GM21723 (cell line): ENCODE measurements around the gene CDC45.

Experiments
- ATAC-seq: cut with Tn5 transposase; IDR thresholded peaks from one replicate; pipeline ENCODE4 v1.9.1; 2021; ENCODE audit warnings: mild to moderate bottlenecking, moderate library complexity; ENCODE audit not compliant: unreplicated experiment

Gene CDC45

DNA sequence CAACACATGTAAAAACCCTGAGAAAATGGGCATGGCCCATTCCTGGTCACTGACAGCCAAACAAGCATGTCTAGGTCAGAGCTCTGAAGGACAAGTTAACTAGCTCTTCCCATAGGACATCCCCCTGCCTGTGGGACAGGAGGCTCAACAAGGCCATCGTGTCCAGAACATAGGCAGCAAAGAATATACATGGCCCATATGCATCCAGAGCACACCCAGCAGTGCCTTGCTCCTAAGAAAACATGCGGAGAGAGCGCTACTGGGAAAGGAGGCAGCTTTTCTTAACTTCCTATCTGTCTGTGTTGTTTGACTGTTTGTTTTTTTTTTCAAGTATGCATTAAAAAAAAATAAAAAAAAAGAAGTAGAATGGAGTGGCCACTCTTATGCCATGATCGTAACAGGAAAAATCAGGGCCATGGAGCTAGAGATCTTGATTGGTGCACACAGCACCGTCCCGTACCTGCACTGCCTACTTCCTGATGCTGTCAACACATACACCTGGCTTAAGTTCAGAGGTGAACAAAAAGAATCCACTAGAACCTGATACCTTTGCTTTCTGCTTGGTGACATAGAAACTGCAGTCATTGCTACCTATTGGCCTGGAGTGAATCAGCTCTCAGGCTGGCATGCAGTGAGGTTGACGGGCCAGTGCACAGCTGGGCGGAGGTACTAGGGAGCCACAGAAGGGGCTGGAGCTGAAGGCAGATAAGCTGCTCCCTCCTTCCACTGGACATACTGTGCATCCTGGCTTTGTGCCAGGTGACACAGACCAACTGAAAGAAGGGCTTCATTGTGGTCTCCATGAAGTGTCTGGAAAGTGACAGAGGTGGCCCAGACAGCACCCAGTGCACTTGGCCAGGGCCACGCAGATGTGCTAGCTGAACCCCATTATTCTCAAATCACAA is 12.6 kb upstream of the CDC45 start:
- no peak for ATAC-seq

DNA sequence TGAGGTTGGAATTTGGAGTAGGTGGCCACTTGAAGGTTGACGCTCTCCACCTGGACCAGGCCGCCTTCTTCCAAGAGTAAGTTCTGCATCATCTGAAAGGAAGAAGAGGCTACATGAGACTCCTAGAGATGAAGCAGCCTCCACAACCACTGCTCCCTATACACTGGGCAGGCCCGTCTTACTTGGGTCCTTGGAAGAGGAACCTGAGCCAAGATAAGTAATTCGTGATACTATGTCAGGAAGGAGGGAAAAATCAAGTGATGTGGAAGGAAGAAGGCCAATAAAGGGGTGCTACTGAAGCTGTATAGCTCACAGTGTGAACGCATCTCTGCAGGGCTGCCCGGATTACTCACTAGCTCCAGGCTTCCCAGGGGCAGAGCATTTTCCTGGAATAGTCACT is 11.8 kb upstream of the CDC45 start:
- no peak for ATAC-seq

DNA sequence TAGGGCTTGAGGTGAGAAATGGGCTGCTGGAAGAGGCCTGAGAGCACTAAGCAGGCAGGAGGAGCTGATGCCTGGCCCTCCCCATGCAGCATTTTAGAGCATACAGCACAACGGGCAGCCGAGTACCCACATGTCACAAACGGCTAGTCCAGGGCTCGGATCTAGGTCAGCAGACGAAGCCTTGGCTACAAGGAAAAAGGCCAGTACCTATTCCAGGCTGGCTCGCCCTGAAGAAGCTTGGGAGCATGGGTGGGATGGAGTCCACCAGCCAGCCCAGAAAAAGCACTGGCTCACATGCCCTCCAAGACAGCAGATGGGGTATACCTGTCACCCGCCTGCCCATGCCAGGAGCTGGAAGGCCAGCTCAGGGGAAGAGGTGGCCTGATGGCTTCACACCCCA is 10.3 kb upstream of the CDC45 start:
- ATAC-seq, result no peak

DNA sequence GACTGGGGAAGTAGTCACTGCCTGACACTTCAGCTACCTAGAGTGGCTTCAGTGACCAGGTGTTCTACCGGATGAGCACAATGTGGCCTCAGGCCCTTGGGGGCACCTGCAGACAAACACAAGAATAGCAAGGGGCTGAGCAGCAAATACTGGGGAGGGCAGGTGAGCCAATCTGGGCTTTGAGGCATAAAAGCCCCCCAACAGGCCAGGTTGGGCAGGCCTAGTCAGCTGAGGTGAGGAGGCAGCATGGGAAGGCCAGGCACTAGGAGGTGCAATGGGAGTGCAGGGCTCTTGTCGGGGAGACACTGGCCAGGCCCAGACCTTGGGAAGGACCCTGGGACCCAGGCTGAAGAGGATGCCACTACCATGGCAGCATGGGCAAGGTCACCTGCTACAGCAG is 9.7 kb upstream of the CDC45 start:
- ATAC-seq, result no peak

DNA sequence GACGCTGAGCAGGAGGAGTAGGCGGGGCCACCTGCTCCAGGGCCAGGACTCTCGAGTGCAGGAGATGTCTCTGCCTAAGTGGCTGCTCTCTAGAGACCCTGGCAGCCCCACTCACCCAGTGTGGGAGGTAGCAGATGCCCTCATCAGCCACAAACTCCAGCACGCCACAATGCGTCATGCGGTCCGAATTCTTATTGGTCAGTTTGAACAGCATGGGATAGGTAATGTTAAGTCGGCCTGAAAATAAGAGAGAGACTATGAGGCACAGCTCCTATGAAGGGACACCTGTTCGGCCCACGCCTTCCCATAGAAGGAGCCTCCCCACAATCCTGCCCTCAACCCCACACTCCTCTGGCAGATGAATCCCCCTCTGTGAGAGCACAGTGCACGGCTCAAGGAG is 8.1 kb upstream of the CDC45 start:
- ATAC-seq, result no peak

DNA sequence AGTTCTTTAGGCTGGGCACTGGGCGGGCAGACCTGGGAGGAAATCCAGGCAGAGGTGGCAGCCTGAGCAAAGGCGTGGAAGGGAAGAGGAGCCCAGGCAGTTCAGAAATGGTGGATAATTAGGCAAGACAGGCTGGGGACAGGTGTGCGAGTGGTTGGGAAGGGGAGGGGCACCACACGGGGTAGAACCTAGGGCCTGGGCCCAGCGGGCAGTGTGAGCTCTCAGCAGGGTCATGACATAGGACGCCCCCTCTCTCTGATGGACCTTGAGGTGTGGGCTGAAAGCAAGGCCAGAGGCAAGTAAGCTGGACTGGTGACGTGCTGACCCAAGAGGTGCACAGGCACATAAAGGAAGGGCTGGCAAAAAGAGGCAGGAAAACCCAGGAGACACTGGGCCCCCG is 7.5 kb upstream of the CDC45 start:
- ATAC-seq, result no peak

DNA sequence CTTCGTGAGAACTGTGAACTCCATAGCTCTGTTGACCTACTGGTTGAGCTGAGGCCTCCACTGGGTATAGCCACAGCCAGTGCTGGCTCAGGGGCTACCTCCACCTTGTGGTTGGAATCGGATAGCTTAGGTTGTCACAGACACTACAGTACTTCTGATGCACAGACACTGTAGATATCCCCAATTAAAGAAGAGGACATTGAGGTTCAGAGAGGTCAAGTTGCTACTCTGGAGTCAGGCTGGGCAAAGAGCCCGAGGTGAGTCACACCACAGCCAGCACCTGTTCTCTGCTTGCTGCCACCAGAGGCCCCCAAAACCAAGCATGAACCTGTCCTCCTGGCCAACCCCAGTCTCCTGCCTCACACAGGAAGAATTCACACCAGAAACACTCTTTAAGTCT is 6.1 kb upstream of the CDC45 start:
- ATAC-seq, result no peak

DNA sequence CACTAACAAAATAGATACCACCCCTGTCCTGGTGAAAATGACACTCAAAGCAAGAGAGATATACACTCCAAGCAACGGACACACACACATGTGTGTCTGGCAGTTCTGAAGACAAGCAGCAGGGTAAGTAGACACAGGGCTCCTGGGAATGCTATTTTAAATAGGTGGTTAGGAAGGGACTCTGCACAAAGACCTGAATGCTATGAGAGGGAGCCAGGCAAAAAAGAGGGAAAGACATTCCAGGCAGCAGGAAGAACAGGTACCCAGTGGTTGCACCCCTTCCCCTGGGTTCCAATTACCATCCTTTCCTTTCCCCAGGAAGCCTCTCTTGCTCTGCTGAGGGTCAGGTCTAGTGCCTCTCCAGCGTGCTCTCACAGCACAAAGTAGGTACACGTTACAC is 3.7 kb upstream of the CDC45 start:
- ATAC-seq, result no peak

DNA sequence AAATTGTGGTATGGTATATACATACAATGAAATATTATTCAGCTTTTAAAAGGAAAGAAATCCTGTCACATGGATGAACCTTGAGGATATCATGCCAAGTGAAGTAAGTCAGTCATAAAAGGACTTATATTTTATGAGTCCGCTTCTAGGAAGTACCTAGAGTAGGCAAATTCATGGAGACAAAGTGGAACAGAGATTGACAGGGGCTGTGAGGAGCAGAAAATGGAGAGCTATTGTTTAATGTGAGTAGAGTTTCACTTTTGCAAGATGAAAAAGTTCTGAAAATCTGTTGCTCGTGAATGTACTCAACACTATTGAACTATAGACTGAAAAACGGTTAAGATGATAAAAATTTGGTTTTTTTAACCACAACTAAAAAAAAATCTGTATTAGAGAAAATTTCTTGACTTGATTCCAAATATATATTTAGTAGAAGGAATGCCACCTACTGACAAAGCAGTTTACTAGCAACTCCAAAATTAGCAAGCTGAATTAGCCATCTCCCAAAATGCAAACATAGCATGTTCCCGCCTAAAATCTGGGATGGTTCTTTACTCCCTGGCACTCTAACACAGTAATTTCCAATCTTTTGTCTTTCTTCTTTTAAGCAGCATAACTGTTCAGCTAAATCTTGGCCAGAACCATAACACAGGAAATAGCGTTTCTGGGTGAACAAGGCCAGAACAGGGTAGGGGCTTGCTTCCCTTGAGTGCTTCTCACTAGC is 2.2 kb upstream of the CDC45 start:
- ATAC-seq, result no peak

DNA sequence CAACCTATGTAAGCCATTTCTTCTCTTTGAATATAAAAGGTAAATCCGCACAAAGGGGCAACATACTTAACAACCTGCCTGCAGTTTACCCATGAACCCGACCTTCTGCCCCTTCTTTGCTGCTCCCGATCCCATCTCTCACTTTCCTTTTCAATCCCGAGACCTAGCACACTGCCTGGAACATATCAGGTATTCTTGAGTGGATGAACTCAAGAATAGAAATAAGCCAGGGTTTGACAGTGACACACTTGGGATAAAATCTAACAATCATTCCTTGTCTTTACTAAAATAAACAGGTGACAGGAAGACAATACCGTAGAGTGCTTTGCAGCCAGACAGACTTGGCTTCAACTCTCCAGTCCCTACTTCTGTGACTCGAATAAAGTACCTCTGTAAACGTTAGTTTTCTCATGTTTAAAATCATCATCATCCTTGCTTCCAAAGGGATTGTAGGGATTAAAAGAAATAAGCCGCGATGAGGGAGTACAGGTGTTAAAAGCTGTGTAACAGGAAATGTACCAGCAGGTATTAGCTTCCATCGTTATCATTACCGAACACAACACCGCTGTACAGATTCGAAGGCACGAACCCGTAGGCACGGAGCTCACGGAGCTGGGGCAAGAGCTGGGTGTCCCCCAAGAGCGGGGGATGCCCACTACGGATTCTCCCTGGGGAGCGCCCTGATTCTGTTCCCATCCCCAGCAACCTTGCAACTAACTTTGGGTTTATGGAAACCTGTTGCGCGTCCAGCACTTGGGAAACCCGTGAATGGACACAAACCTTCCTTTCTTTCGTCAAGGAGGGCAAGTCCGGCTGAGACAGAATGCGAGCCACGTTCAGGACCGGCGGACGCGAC is 1.4 kb upstream of the CDC45 start:
- no peak for ATAC-seq

DNA sequence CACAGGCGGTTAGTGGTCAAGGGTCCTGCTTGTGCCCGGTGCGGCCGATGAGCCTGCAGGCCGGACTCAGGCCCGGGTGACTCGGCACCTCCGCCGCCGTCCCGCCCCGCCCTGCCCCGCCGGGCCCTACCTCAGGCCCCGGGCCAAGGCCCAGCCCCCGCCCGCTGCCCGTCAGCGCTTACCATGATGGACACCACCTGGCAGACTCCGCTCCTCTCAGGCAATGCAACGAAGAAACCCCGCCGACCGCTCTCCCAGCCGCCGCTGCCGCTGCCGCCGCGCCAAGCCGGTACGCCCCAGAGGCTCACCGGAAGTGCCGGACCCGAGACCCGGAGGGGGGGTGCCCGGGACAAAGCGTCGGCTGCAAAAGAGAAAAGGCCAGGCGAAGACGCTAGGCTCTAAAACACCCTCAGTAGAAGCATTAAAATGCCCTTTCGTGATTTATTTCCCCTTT is 792 bp upstream of the CDC45 start, which contains the start of gene UFD1:
TSS of gene UFD1 (minus strand) at position 293 of the 454 bp plus-strand sequence. CDS start at position 185, 108 bp downstream.
- ATAC-seq, result peak; percentile 52

DNA sequence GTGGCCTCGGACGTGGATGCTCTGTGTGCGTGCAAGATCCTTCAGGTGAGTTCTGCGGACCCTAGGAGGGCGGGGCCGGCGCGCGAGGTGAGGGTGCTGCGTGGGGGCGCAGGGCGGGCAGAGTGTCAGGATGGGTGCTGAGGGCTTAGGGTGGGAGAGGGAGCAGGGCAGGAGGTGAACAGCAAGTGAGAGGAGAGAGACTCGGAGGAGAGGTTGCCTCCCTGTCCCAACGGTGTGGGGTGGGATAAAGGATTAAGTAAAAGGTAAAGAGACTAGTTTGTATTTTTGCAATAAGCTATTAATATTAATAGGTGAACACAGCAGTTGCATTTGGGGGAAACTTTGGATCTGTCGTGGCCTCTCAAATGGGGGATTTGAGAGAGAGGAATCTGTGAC is 451 bp downstream of the CDC45 start:
- ATAC-seq, result peak; percentile 5

DNA sequence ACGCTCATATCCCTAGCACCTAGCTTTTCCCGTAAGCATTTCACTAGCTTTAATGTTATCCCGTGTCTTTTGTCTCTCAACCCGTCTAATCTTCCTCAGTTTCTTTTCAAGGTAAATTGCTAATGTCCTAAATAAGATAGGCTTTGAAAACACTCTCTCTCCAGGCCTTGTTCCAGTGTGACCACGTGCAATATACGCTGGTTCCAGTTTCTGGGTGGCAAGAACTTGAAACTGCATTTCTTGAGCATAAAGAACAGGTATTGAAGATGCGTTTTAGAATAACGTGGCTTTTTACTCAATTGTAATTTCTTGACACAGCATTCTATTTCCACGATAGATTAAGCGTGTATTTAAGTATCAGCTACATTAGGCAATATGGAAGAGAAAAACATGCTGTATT is 1.1 kb downstream of the CDC45 start:
- no peak for ATAC-seq

DNA sequence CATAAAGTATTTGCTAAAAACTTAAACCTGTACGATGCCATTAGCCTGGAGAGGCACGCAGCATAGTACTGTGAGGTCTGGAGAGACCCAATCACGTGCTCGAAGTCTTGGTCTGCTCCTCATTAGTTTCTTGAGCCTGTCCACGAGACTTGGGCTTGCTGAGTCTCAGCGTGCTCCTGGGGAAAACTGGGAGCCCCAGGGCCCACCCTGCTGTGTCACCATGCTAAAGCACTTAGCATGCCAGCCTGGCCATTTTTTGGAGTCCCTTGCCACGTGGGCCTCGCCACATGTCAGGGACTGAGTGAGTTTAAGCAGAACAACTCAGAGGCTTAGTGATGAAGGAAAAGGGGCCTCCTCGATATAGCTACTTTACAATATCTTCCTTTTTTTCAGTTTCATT is 2.6 kb downstream of the CDC45 start:
- ATAC-seq, result no peak

DNA sequence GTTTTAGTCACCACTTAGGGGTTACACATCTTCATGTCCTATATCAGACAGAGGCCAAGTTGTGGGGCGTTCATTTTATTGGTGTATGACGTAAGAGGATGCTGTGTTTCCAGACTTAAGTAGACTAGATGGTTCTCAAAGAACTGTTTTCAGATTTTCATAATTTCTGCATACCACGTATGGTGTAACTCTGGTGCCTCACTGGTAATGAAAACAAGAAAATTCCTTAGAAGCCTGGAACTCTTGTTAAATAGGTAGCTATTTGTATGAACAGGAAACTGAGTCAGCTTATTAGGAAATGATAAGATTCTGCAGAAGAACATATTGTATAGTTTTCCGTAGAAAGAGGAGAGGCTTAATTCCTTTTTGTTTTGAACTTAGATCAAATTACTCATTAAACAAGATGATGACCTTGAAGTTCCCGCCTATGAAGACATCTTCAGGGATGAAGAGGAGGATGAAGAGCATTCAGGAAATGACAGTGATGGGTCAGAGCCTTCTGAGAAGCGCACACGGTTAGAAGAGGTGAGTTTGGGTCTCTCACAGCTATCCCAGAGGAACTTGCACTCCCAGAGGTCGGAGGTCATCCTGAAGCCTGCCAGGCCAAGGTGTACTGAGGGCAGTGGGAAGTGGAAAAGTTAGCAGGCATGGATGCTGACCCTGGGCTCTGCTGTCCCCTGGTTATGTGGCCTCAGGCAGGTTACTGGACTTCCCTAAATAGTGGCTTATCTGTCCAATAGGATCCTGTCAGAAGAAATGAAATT is 3.9 kb downstream of the CDC45 start:
- ATAC-seq, result no peak

DNA sequence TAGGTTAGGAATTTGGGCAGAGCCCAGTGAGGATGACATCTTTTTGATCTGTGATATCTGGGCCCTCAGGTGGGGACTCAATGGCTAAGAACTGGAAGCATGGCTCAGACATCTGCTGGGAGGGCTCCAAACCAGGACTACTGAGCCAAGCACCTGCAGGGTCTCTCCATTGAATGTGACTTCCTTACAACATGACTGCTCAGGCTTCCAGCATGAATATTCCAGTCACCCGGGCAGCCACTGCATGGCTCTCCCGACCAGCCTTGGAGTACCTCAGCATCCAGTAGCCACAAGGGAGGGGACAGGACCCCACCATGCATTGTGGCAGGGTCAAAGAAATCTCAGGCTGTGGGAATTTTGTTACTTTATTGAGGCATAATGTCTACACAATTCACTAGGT is 8.6 kb downstream of the CDC45 start:
- ATAC-seq, result no peak

DNA sequence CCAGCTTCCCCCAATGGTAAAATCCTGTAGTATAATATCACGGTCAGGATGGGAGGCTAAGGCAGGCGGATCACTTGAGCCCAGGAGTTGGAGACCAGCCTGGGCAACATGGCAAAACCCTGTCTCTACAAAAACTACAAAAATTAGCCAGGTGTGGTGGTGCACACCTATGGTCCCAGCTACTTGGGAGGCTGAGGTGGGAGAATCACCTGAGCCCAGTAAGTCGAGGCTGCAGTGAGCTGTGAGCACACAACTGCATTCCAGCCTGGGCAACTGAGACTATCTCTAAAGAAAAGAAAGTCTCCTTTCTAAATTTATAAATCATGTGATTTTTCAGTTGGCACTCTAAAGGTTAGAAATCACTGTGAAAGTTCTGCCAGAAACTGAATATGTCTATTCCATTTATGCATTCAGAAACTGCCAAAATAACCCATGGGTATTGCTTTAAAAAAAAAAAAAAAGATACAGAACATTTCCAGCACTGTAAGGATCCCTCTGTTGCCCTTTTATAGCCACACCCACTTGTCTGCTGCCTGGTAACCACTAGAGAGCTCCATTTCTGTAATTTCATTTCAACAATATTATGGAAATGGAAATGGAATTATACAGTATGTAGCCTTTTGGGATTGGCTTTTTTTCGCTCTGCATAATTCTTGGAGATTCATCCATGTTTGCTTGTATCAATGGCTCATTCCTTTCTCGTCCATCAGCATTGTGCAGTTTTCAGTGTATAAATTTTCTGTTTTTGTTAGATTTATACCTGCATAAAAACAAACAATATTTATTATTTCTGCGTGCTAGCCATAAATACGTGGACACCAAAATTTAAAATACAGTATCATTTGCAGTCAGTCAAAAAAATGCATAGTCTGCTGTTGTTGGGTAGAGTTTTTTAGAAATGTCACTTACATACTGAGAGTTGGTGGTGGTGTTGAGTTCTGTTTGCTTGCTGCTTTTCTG is 9.4 kb downstream of the CDC45 start:
- no peak for ATAC-seq

DNA sequence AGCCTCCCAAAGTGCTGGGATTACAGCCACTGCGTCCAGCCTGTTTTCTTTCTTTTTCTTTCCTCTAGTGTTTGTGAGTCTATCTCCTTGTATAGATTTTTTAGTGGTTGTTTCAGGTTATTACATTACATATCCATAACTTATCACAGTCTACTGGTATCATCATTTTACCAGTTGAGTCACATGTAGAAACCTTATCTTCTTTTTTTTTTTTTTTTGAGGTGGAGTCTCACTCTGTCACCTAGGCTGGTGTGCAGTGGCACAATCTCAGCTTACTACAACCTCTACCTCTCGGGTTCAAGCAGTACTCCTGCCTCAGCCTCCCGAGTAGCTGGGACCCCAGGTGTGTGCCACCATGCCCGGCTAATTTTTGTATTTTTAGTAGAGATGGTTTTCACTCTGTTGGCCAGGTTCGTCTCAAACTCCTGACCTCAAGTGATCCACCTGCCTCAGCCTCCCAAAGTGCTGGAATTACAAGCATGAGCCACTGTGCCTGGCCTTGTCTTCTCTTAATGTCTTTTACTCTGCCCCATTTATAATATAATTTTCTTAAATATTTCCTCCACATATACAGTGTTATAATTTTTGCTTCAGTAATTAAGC is 11.0 kb downstream of the CDC45 start:
- ATAC-seq, result no peak
